Right renal cortex interstitium (tissue), 3 donors: ENCODE measurements around the gene JAM2. TPM values are rescaled to one million over a fixed set of nuclear protein-coding genes. Genes with fewer than 3 reads are reported as not detected.
"Not testable (repeated sequence)": the region's sequence is repeated elsewhere in the genome, so short reads cannot be mapped to it uniquely, and the experiment has no call there.

Source experiments
- DNase-seq, 3 donors: peaks; one replicate each; pipeline ENCODE4 v3.0.0-alpha.2; 2013; ENCODE audit warnings: low read depth in 3 of 3, low spot score in 2 of 3
- polyA plus RNA-seq, 3 donors: library from polyadenylated mRNA; unstranded; fragments of 120-200 nt; gene quantifications; one replicate each; pipeline ENCODE4 v1.2.1, GENCODE V29; 2013; ENCODE audit not compliant: insufficient read length in 3 of 3

The JAM2 gene
- polyA plus RNA-seq, 3 donors = 10.2 to 11.2 (median 10.5) TPM

GRCh38 chr21:25643486-25643885 lies 4.4 kb downstream of the JAM2 start:
- no peak for DNase-seq

GRCh38 chr21:25646474-25646873 lies 7.4 kb downstream of the JAM2 start:
- DNase-seq = no peak

GRCh38 chr21:25647647-25648046 lies 8.6 kb downstream of the JAM2 start:
- DNase-seq = no peak

- no peak for DNase-seq
Observed at GRCh38 chr21:25649146-25649545, 10.1 kb downstream of the JAM2 start.

GRCh38 chr21:25656412-25656811 lies 17.4 kb downstream of the JAM2 start:
- DNase-seq = no peak

- DNase-seq = no peak
Observed at GRCh38 chr21:25657140-25657539, 18.1 kb downstream of the JAM2 start.

GRCh38 chr21:25658427-25659035 lies 19.5 kb downstream of the JAM2 start:
- DNase-seq = no peak

GRCh38 chr21:25660233-25660632 lies 21.2 kb downstream of the JAM2 start:
- DNase-seq = no peak

GRCh38 chr21:25664491-25664931 lies 25.5 kb downstream of the JAM2 start:
- DNase-seq = no peak

- no peak for DNase-seq
Observed at GRCh38 chr21:25670726-25671125, 31.7 kb downstream of the JAM2 start.

- no peak for DNase-seq
Observed at GRCh38 chr21:25676451-25676850, 37.4 kb downstream of the JAM2 start.

GRCh38 chr21:25682382-25682781 lies 43.3 kb downstream of the JAM2 start:
- no peak for DNase-seq

- no peak for DNase-seq
Observed at GRCh38 chr21:25687787-25688186, 48.7 kb downstream of the JAM2 start.

- no peak for DNase-seq
Observed at GRCh38 chr21:25688275-25689155, 49.5 kb downstream of the JAM2 start.

- DNase-seq = no peak
Observed at GRCh38 chr21:25689226-25689625, 50.2 kb downstream of the JAM2 start.

- no peak for DNase-seq
Observed at GRCh38 chr21:25691976-25692375, 52.9 kb downstream of the JAM2 start.

- DNase-seq = not testable (repeated sequence)
Observed at GRCh38 chr21:25695461-25695860, 56.4 kb downstream of the JAM2 start.

GRCh38 chr21:25700741-25701140 lies 61.7 kb downstream of the JAM2 start:
- no peak for DNase-seq

- DNase-seq = no peak
Observed at GRCh38 chr21:25701529-25701928, 62.5 kb downstream of the JAM2 start.

- DNase-seq = no peak
Observed at GRCh38 chr21:25708467-25709065, 69.5 kb downstream of the JAM2 start.

- DNase-seq = no peak
Observed at GRCh38 chr21:25709684-25710265, 70.7 kb downstream of the JAM2 start.
